MM.1S (cell line): ENCODE measurements around the gene ST8SIA5.

Source experiments
- DNase-seq: peaks from one replicate; pipeline ENCODE4 v3.0.0-alpha.2; 2015
- H2AFZ ChIP-seq: fragments of 300-600 bp; sonication (generic); 2 replicates; pipeline ENCODE4 v1.6.0; 2016; ENCODE audit warnings: antibody characterized with exemption, low read length
- H3F3A ChIP-seq: fragments of 300-600 bp; sonication (generic); 2 replicates; pipeline ENCODE4 v1.6.1; 2016; ENCODE audit warnings: mild to moderate bottlenecking, antibody characterized with exemption, low read length, moderate library complexity, mixed read lengths; ENCODE audit not compliant: insufficient read depth
- H3K27ac ChIP-seq: fragments of 300-600 bp; sonication (generic); 2 replicates; pipeline ENCODE4 v1.5.1; 2016; ENCODE audit warnings: mild to moderate bottlenecking, low read length
- H3K27me3 ChIP-seq: fragments of 300-600 bp; sonication (generic); replicated peaks from 2 replicates; pipeline ENCODE4 v1.6.0; 2016; ENCODE audit warnings: low read length; ENCODE audit not compliant: insufficient read depth
- H3K36me3 ChIP-seq: fragments of 300-600 bp; sonication (generic); replicated peaks from 2 replicates; pipeline ENCODE4 v1.6.1; 2016; ENCODE audit warnings: mild to moderate bottlenecking, low read length, mixed read lengths; ENCODE audit not compliant: insufficient read depth
- H3K4me1 ChIP-seq: fragments of 300-600 bp; sonication (generic); 2 replicates; pipeline ENCODE4 v1.6.1; 2016; ENCODE audit warnings: low read length, mixed read lengths
- H3K4me2 ChIP-seq: fragments of 300-600 bp; sonication (generic); 2 replicates; pipeline ENCODE4 v1.6.0; 2016; ENCODE audit warnings: low read depth, low read length
- H3K4me3 ChIP-seq: fragments of 300-600 bp; sonication (generic); 2 replicates; pipeline ENCODE4 v1.5.1; 2016; ENCODE audit warnings: low read length, mixed read lengths
- H3K79me2 ChIP-seq: fragments of 300-600 bp; sonication (generic); 2 replicates; pipeline ENCODE4 v1.6.1; 2016; ENCODE audit warnings: mixed run types, low read length, mixed read lengths
- H3K9ac ChIP-seq: fragments of 300-600 bp; sonication (generic); 2 replicates; pipeline ENCODE4 v1.6.1; 2016; ENCODE audit warnings: low read length, mixed read lengths
- H3K9me2 ChIP-seq: fragments of 300-600 bp; sonication (generic); replicated peaks from 2 replicates; pipeline ENCODE4 v1.6.1; 2016; ENCODE audit warnings: mild to moderate bottlenecking, low read length, mixed read lengths; ENCODE audit not compliant: insufficient read depth
- H3K9me3 ChIP-seq: fragments of 300-600 bp; sonication (generic); replicated peaks from 2 replicates; pipeline ENCODE4 v1.6.1; 2016; ENCODE audit warnings: mild to moderate bottlenecking, low read length, mixed read lengths; ENCODE audit not compliant: insufficient read depth
- H4K20me1 ChIP-seq: fragments of 300-600 bp; sonication (generic); 2 replicates; pipeline ENCODE4 v1.6.1; 2016; ENCODE audit warnings: mild to moderate bottlenecking, low read length, moderate library complexity, mixed read lengths; ENCODE audit not compliant: insufficient read depth
- EZH2 ChIP-seq: fragments of 300-600 bp; sonication (generic); optimal IDR thresholded peaks from 2 replicates; pipeline ENCODE3; 2017; ENCODE audit warnings: low read depth, mild to moderate bottlenecking, antibody characterized with exemption, low read length, mixed read lengths
- EZH2phosphoT487 ChIP-seq: fragments of 300-600 bp; sonication (generic); IDR thresholded peaks from 2 replicates; pipeline ENCODE4 v1.6.1; 2018; ENCODE audit warnings: antibody characterized with exemption, low read length
- TF ChIP-seq, protein P1 (sequence below): fragments of 300-600 bp; sonication (generic); IDR thresholded peaks from 2 replicates; pipeline ENCODE4 v1.5.1; 2016; ENCODE audit warnings: antibody characterized with exemption, low read length, mixed read lengths

ST8SIA5 gene

DNA sequence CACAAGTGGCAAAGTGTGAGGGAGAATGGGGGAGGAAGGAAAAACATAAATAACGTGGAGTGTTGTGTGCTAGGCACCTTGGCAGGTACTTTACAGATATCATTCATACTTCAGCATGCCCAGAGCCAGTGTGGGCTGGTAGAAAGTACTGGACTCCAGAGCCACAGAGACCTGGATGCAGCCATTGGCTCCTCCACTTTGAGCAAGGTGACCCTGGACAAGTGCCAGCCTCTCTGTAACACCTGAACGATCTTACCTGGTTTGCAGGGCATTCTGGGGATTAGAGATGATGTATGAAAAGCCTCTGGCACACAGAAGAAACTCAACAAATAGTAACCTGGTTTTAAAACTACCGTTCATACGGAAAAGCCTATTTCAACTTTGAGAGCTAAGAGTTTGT is 106.2 kb downstream of the ST8SIA5 start:
- Histone ChIP-seq H3K9me2 (no peaks in the 10 kb centered on the region), H3K9ac (no peak overlapping the region), H3K4me3 (no peak overlapping the region), H3K9me3 (no peaks in the 10 kb centered on the region), H3F3A (no peaks in the 10 kb centered on the region), H2AFZ (no peak overlapping the region), H3K27ac (no peak overlapping the region), H3K27me3 (no peaks in the 10 kb centered on the region), H3K4me1 (no peaks in the 10 kb centered on the region), H3K79me2 (no peaks in the 10 kb centered on the region), H3K36me3 (no peaks in the 10 kb centered on the region), H3K4me2 (no peak overlapping the region), H4K20me1 (no peaks in the 10 kb centered on the region)
- TF ChIP-seq, protein P1, sequence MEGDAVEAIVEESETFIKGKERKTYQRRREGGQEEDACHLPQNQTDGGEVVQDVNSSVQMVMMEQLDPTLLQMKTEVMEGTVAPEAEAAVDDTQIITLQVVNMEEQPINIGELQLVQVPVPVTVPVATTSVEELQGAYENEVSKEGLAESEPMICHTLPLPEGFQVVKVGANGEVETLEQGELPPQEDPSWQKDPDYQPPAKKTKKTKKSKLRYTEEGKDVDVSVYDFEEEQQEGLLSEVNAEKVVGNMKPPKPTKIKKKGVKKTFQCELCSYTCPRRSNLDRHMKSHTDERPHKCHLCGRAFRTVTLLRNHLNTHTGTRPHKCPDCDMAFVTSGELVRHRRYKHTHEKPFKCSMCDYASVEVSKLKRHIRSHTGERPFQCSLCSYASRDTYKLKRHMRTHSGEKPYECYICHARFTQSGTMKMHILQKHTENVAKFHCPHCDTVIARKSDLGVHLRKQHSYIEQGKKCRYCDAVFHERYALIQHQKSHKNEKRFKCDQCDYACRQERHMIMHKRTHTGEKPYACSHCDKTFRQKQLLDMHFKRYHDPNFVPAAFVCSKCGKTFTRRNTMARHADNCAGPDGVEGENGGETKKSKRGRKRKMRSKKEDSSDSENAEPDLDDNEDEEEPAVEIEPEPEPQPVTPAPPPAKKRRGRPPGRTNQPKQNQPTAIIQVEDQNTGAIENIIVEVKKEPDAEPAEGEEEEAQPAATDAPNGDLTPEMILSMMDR = no peak
- TF ChIP-seq EZH2 (no peak), EZH2phosphoT487 (no peak)
- DNase-seq = no peak

DNA sequence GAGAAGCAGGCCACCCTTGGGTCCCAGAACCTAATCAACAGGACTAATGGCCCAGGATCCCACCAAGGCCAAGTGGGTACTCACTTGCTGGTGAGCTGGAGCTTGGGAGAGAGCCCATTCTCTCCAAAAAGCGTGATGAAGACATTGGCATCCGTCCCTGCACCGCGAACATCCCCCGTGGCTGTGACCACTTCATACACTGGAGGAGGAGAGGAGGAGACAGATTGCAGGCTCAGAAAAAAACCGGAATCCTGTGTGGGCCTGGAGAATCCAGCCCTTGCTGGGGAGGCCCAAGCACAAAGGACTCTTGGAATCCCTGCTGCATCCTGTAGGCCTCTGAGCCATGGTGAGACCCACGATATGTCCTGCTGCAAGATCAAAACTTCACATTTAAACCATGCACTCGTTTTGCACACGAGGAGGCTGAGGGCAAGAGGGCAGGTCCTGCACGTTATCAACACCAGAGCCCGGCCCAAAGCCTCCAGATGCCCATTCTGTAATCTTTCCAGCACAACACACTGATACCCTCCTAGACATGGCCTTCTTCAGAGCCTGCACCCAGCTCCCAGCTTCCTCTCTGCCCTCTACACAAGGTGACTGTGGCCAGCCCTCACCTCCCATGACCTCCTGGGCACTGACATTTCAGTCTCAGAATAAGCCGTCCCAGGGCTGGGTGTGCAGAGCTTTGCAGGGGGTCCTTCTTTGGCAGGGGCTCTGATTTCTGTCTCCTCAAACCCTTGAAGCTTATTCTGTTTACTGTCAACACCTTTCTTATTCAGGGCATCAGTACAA is 107.6 kb downstream of the ST8SIA5 start:
- H3K27me3 ChIP-seq = no peaks in the 10 kb centered on the region

GRCh38 chr18:46646468-46646867 is 110.4 kb downstream of the ST8SIA5 start:
- H3F3A ChIP-seq = no peaks in the 10 kb centered on the region
- TF ChIP-seq, protein P1 = no peak
- TF ChIP-seq EZH2phosphoT487 (no peak), EZH2 (no peak)
- H3K9ac ChIP-seq = no peak overlapping the region
- no peaks in the 10 kb centered on the region for H3K27me3 ChIP-seq
- no peak overlapping the region for H2AFZ ChIP-seq
- no peak overlapping the region for H3K4me2 ChIP-seq
- no peak for DNase-seq
- no peaks in the 10 kb centered on the region for H3K4me1 ChIP-seq
- no peaks in the 10 kb centered on the region for H3K9me2 ChIP-seq
- no peaks in the 10 kb centered on the region for H4K20me1 ChIP-seq
- no peaks in the 10 kb centered on the region for H3K79me2 ChIP-seq
- no peak overlapping the region for H3K27ac ChIP-seq
- H3K36me3 ChIP-seq = no peaks in the 10 kb centered on the region
- H3K4me3 ChIP-seq = no peak overlapping the region
- H3K9me3 ChIP-seq = no peaks in the 10 kb centered on the region

More for the DNA sequence above, 107.6 kb downstream of the ST8SIA5 start:
- Histone ChIP-seq H4K20me1 (no peaks in the 10 kb centered on the region), H3K36me3 (no peaks in the 10 kb centered on the region), H3K9ac (no peak overlapping the region), H2AFZ (no peak overlapping the region), H3K4me2 (no peak overlapping the region), H3K9me3 (no peaks in the 10 kb centered on the region), H3K4me1 (no peaks in the 10 kb centered on the region), H3K27ac (no peak overlapping the region), H3K9me2 (no peaks in the 10 kb centered on the region), H3F3A (no peaks in the 10 kb centered on the region), H3K4me3 (no peak overlapping the region), H3K79me2 (no peaks in the 10 kb centered on the region)
- TF ChIP-seq EZH2phosphoT487 (no peak), EZH2 (no peak)
- TF ChIP-seq, protein P1 = no peak
- DNase-seq = no peak
